Natural killer cell (primary cell): ENCODE data around the gene ARL2BP. TPM values are rescaled to one million over a fixed set of nuclear protein-coding genes. Genes with fewer than 3 reads are reported as not detected.
A peak's percentile ranks its signal among the peaks of the same experiment; 100 is the strongest.

Experiments
- ATAC-seq, 3 donors: fragments of 150-1000 bp in 2 of 3; fragments of 200-7000 bp in 1 of 3; cut with Tn5 transposase; 1 replicate in 1 of 3; 2 replicates in 2 of 3; pipeline ENCODE4 v1.10.0; 2021; ENCODE audit warnings: mild to moderate bottlenecking in 2 of 3, moderate library complexity in 2 of 3
- DNase-seq, 2 donors: peaks; one replicate each; pipeline versions ENCODE4 v3.0.0 to v3.0.0-alpha.2; 2013 to 2021; ENCODE audit warnings: mixed read lengths in 1 of 2
- H3K27ac ChIP-seq: one replicate; pipeline ENCODE4 v1.5.1; 2013; ENCODE audit warnings: mild to moderate bottlenecking, low read length
- H3K27me3 ChIP-seq: one replicate; pipeline ENCODE4 v1.6.1; 2013; ENCODE audit warnings: low read length; ENCODE audit not compliant: control insufficient read depth, insufficient read depth
- H3K36me3 ChIP-seq: one replicate; pipeline ENCODE4 v1.6.1; 2013; ENCODE audit warnings: low read length; ENCODE audit not compliant: control insufficient read depth, insufficient read depth
- H3K4me1 ChIP-seq: one replicate; pipeline ENCODE4 v1.6.1; 2013; ENCODE audit warnings: low read length; ENCODE audit not compliant: control insufficient read depth, insufficient read depth
- H3K4me3 ChIP-seq: one replicate; pipeline ENCODE4 v1.5.1; 2013; ENCODE audit warnings: low read length
- H3K9me3 ChIP-seq: one replicate; pipeline ENCODE4 v1.6.1; 2013; ENCODE audit warnings: low read length; ENCODE audit not compliant: control insufficient read depth, insufficient read depth
- H3K27ac Mint-ChIP-seq, 2 donors: one replicate each; pipeline ENCODE4 v1.8.0; 2022; ENCODE audit warnings: mild to moderate bottlenecking in 2 of 2, mixed read lengths in 2 of 2, moderate library complexity in 1 of 2
- H3K27me3 Mint-ChIP-seq, 2 donors: one replicate each; pipeline ENCODE4 v1.8.0; 2022; ENCODE audit warnings: low read depth in 2 of 2, mixed read lengths in 2 of 2
- H3K36me3 Mint-ChIP-seq: one replicate; pipeline ENCODE4 v1.8.0; 2022; ENCODE audit warnings: mixed read lengths
- H3K4me1 Mint-ChIP-seq, 2 donors: one replicate each; pipeline ENCODE4 v1.8.0; 2022; ENCODE audit warnings: mixed read lengths in 2 of 2
- H3K4me3 Mint-ChIP-seq: one replicate; pipeline ENCODE4 v1.8.0; 2022; ENCODE audit warnings: mild to moderate bottlenecking, moderate library complexity, mixed read lengths
- H3K9me3 Mint-ChIP-seq, 2 donors: one replicate each; pipeline ENCODE4 v1.8.0; 2022; ENCODE audit warnings: mixed read lengths in 2 of 2
- WGBS: methylation state at CpG from one replicate; pipeline ENCODE4 v1.1.7; 2013; ENCODE audit warnings: missing lambda C conversion rate; ENCODE audit not compliant: insufficient coverage; 5-methylcytosine and 5-hydroxymethylcytosine counted together
- intact Hi-C: fragments of 100-400 bp; cut with micrococcal nuclease; formaldehyde crosslinking; loops from one replicate; pipeline ENCODE4 v1.14.2; 2022
- total RNA-seq, 4 donors: library from RNA; stranded (reverse); fragments of 120-200 nt in 1 of 4; gene quantifications; one replicate each; pipeline versions ENCODE4 v1.2.3 to v1.2.4, GENCODE V29; 2013 to 2022
- TF ChIP-seq, protein P1 (sequence below): fragments of 200-600 bp; IDR thresholded peaks from one replicate; pipeline ENCODE4 v1.8.0; 2022; ENCODE audit warnings: antibody characterized with exemption

The ARL2BP gene
- total RNA-seq, 3 donors from 2014 or later (not counting 1 experiment from before 2014, with no cell fraction given): 36.5 to 44.4 (median 43.7) TPM

DNA sequence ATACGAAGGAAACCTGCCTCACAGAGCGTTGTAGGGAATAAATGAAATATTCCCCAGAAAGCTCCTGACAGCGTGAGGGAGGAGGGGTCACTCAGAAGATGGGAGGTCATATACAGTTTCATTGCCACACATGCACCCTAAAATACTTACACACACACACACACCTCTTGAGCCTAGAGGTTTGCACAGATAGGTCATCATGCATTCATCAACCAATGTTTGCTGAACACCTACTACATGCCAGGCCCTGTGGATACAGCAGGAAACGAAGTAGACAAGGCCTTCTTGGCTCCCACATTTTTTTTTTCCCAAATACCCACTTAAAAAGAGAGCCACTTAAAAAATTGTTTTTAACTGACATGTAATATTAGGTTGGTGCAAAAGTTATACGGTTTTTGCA, 40.3 kb downstream of the ARL2BP start:
- Mint-ChIP-seq H3K36me3 (no peaks in the 10 kb centered on the region), H3K4me1 (peaks cover 9 to 15% of the 10 kb centered on the region in 2 donors), H3K27ac (no peak overlapping the region), H3K9me3 (no peaks in the 10 kb centered on the region), H3K4me3 (peak overlapping the region; percentile 80), H3K27me3 (peaks cover 32% of the 10 kb centered on the region in 2 donors)
- ATAC-seq: no peak
- no peak for DNase-seq
- Histone ChIP-seq H3K9me3 (no peaks in the 10 kb centered on the region), H3K36me3 (no peaks in the 10 kb centered on the region), H3K27ac (no peak overlapping the region), H3K4me3 (no peak overlapping the region), H3K4me1 (peaks cover 13% of the 10 kb centered on the region), H3K27me3 (peaks cover 18% of the 10 kb centered on the region)
- TF ChIP-seq, protein P1, sequence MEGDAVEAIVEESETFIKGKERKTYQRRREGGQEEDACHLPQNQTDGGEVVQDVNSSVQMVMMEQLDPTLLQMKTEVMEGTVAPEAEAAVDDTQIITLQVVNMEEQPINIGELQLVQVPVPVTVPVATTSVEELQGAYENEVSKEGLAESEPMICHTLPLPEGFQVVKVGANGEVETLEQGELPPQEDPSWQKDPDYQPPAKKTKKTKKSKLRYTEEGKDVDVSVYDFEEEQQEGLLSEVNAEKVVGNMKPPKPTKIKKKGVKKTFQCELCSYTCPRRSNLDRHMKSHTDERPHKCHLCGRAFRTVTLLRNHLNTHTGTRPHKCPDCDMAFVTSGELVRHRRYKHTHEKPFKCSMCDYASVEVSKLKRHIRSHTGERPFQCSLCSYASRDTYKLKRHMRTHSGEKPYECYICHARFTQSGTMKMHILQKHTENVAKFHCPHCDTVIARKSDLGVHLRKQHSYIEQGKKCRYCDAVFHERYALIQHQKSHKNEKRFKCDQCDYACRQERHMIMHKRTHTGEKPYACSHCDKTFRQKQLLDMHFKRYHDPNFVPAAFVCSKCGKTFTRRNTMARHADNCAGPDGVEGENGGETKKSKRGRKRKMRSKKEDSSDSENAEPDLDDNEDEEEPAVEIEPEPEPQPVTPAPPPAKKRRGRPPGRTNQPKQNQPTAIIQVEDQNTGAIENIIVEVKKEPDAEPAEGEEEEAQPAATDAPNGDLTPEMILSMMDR: no peak
- no CpG with 5 or more reads among the region's 5 CpGs for WGBS
- intact Hi-C loops: no loop called here

GRCh38 chr16:57289391-57290257, 44.6 kb downstream of the ARL2BP start:
- Histone ChIP-seq H3K36me3 (no peaks in the 10 kb centered on the region), H3K27me3 (peaks cover 12% of the 10 kb centered on the region), H3K4me3 (no peak overlapping the region), H3K4me1 (peaks cover 6% of the 10 kb centered on the region), H3K9me3 (no peaks in the 10 kb centered on the region), H3K27ac (no peak overlapping the region)
- H3K9me3 Mint-ChIP-seq: no peaks in the 10 kb centered on the region
- H3K36me3 Mint-ChIP-seq: no peaks in the 10 kb centered on the region
- TF ChIP-seq, protein P1: no peak
- WGBS: 82% methylated on average over 10 of the region's 14 CpGs
- DNase-seq: no peak
- intact Hi-C loops: no loop called here
- H3K27ac Mint-ChIP-seq: no peak overlapping the region
- no peak for ATAC-seq
- no peak overlapping the region for H3K4me3 Mint-ChIP-seq
- peaks cover 5 to 9% of the 10 kb centered on the region in 2 donors for H3K4me1 Mint-ChIP-seq
- peaks cover 11 to 16% of the 10 kb centered on the region in 2 donors for H3K27me3 Mint-ChIP-seq

DNA sequence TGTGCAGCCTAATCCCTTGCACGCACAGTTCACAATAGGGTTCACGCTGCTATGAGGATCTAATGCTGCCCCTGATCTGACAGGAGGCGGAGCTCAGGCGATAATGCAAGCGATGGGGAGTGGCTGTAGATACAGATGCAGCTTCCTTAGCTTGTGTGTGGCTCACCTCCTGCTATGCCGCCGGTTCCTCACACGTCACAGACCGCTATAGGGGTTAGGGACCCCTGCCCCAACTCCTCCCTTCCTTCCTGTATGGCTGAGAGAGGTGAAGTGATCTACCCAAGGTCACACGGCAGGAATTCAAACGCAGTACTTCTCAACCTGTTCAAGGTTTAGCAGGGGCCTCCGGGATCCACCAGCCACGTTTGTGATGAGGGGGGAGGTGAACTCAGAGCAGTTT, 52.8 kb downstream of the ARL2BP start:
- TF ChIP-seq, protein P1: no peak
- intact Hi-C loops: loop anchor here (2.0 kb wide), 2 partner anchors 111 to 365 kb away; partner anchors contain the start of genes HERPUD1, PSME3IP1 and RSPRY1
- DNase-seq: peak in 1 of 2 donors; percentile 77
- Mint-ChIP-seq H3K36me3 (no peaks in the 10 kb centered on the region), H3K4me3 (peak overlapping the region; percentile 22), H3K27ac (no peak overlapping the region), H3K27me3 (no peaks in the 10 kb centered on the region), H3K4me1 (peaks cover 0 to 5% of the 10 kb centered on the region in 2 donors), H3K9me3 (no peaks in the 10 kb centered on the region)
- 62% methylated on average over 12 of the region's 13 CpGs for WGBS
- no peaks in the 10 kb centered on the region for H3K36me3 ChIP-seq
- no peak overlapping the region for H3K27ac ChIP-seq
- H3K27me3 ChIP-seq: no peaks in the 10 kb centered on the region
- no peaks in the 10 kb centered on the region for H3K9me3 ChIP-seq
- H3K4me3 ChIP-seq: no peak overlapping the region
- H3K4me1 ChIP-seq: peaks cover 24% of the 10 kb centered on the region
- no peak for ATAC-seq
